HG02759 (cell line): ENCODE data around the gene MAPK8.
"Not testable (repeated sequence)": the region's sequence is repeated elsewhere in the genome, so short reads cannot be mapped to it uniquely, and the experiment has no call there.

Source experiments
- ATAC-seq: cut with Tn5 transposase; IDR thresholded peaks from one replicate; pipeline ENCODE4 v1.9.1; 2021; ENCODE audit warnings: mild to moderate bottlenecking, moderate library complexity; ENCODE audit not compliant: unreplicated experiment

Gene MAPK8

GRCh38 chr10:48414778-48415177, 108.3 kb downstream of the MAPK8 start:
- no peak for ATAC-seq

GRCh38 chr10:48416584-48417232, 110.2 kb downstream of the MAPK8 start:
- no peak for ATAC-seq

GRCh38 chr10:48417374-48417773, 110.9 kb downstream of the MAPK8 start:
- no peak for ATAC-seq

GRCh38 chr10:48418189-48418788, 111.8 kb downstream of the MAPK8 start:
- no peak for ATAC-seq

- ATAC-seq: no peak
Observed at GRCh38 chr10:48419714-48420113, 113.2 kb downstream of the MAPK8 start.

GRCh38 chr10:48421862-48422261, 115.4 kb downstream of the MAPK8 start:
- ATAC-seq: not testable (repeated sequence)

- ATAC-seq: no peak
Observed at GRCh38 chr10:48423884-48424283, 117.4 kb downstream of the MAPK8 start.

GRCh38 chr10:48428896-48429295, 122.4 kb downstream of the MAPK8 start:
- no peak for ATAC-seq

GRCh38 chr10:48429309-48429708, 122.8 kb downstream of the MAPK8 start:
- no peak for ATAC-seq

- ATAC-seq: no peak
Observed at GRCh38 chr10:48430402-48430993, 124.0 kb downstream of the MAPK8 start.

- no peak for ATAC-seq
Observed at GRCh38 chr10:48431871-48432270, 125.4 kb downstream of the MAPK8 start.

- no peak for ATAC-seq
Observed at GRCh38 chr10:48437546-48437945, 131.1 kb downstream of the MAPK8 start.

- no peak for ATAC-seq
Observed at GRCh38 chr10:48439031-48439430, 132.6 kb downstream of the MAPK8 start.

- ATAC-seq: no peak
Observed at GRCh38 chr10:48439581-48440041, 133.1 kb downstream of the MAPK8 start.

- no peak for ATAC-seq
Observed at GRCh38 chr10:48440771-48441170, 134.3 kb downstream of the MAPK8 start.

GRCh38 chr10:48442090-48442808, 135.8 kb downstream of the MAPK8 start:
- no peak for ATAC-seq

- ATAC-seq: no peak
Observed at GRCh38 chr10:48442809-48443177, 136.3 kb downstream of the MAPK8 start.

GRCh38 chr10:48444266-48444665, 137.8 kb downstream of the MAPK8 start:
- no peak for ATAC-seq

GRCh38 chr10:48444861-48445841, 138.7 kb downstream of the MAPK8 start:
- no peak for ATAC-seq

- no peak for ATAC-seq
Observed at GRCh38 chr10:48445932-48446331, 139.5 kb downstream of the MAPK8 start.

- ATAC-seq: no peak
Observed at GRCh38 chr10:48446785-48447184, 140.3 kb downstream of the MAPK8 start.
